Hematopoietic multipotent progenitor cell treated with erythropoietin and hydrocortisone succinate and interleukin-3 and kit ligand, for 15 days (in vitro differentiated cells): ENCODE results near the gene ZC3H7A.

Experiments used
- DNase-seq: peaks from one replicate; pipeline ENCODE4 v3.0.0-alpha.2; 2015; ENCODE audit warnings: low spot score

ZC3H7A gene

GRCh38 chr16:11768849-11769248, 28.2 kb downstream of the ZC3H7A start:
- no peak for DNase-seq

DNA sequence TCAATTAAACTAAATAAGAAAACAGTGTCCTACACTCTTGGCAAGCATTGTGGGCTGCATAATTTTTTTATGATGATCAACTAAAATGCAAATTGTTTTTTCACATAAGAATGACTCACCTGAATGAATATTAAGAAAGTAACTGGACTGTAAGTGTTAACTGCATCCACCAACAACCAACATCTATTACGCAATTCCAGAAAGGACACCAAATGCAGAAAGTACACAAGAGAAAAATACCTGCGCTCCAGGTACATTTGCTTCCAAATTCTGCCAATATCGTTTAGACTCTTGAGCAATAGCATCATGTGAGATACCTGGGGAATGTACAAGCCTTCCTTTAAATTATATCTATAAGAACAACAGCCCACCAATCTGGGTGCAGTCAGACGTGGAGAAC, 34.6 kb downstream of the ZC3H7A start:
- no peak for DNase-seq

DNA sequence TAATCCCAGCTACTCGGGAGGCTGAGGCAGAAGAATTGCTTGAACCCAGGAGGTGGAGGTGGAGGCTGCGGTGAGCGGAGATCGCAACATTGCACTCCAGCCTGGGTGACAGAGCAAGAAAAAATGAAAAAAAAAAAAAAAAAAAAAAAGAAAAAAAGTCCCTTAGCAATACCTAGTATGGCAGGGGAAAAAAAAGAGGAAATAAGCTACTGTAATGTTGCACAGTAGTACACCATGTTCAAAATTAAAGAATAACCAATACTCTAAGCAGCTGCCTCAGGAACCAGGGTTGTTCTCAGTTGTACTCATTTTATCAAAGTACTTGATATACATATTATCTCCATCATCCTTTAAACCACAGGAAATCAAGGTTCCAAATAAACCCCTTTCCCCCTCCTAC, 37.1 kb downstream of the ZC3H7A start:
- no peak for DNase-seq

GRCh38 chr16:11759163-11759834, 37.8 kb downstream of the ZC3H7A start:
- DNase-seq, result no peak

DNA sequence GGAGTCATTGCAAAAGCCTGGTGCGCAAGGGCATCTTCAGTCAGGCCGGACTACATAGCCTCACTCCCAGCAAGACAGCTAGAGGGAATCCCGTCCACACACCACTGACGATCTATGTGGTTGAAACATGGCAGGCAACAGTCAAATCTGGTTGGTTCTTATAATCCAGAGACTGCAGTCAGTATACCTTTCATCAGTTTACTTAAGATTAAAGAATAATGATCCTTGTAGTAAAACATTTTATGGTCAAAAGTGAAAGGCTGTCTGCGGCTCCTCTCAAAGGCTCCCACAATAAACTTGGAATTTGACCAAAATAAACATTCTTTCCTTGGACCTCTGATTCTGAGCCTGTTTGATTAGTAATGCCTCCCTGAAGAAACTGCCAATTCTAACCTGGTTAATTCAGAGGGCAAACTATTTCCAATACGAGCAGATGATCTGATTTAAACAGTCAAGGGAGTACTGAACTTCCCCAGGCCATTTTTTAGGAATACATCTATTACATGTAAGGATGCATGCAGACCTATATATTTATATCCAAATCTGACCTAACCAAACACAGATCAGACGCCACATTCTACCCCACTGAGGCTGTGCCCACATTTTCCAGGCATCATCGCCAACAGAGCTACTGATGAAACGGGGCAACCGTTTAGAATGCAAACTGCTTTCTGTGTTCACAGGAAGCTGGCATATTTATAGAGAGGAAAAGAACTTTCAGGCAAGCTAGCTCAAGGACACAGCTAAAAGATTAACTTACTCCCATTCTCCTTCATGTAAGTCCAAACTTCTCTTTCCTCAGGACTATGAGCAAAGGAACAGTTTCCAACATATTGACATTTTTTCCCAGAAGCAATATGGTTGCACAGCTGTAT, 39.1 kb downstream of the ZC3H7A start:
- no peak for DNase-seq

DNA sequence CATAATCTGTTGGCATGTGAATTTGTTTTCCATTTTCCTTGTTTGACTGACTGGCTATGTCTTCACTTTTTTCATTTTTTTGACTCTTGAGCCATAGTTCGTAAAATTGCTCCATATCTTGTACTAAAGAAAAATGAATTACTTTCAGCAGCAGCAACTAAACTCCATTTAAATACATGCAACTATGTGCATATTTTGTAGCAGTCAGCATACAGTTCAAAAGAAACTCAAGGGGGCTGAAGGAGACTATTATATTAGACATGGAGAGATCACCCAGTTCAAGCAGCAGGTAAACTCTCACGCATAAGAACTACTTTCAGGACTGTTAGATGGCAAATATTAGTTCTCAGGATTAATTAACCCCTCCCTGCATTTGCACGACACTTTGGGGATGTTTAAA, 40.8 kb downstream of the ZC3H7A start:
- no peak for DNase-seq

DNA sequence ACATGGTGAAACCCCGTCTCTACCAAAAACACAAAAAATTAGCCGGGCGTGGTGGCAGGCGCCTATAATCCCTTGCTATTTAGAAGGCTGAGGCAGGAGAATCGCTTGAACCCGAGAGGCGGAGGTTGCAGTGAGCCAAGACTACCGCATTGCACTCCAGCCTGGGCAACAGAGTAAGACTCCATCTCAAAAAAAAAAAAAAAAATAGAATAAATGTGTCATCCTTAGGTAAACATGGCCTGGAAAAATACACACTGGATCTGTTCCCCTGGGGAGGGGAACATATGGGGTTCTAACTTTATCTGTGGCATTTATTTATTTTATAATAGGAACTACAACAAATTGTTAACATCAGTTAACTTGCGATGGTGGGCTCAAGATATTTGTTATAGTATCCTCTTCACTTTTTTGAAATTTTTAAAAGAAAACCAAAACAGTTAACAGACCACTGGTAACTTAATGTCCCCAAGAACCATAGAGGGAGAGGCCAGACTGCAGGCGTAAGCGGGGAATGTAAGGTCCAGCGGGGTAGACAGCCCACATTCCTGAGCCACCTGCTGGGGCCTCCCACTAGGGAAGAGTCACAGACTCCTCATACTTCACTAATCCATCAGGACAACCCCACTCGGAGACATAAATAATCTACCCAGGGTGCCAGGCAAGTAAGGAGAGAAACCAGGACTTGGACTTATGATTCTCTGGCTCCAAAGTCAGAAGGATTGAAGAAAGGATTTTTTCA, 41.9 kb downstream of the ZC3H7A start:
- no peak for DNase-seq

GRCh38 chr16:11752856-11753255, 44.2 kb downstream of the ZC3H7A start:
- no peak for DNase-seq

GRCh38 chr16:11750056-11750455, 47.0 kb downstream of the ZC3H7A start:
- DNase-seq, result no peak

- DNase-seq, result no peak
Measured at GRCh38 chr16:11748404-11749254, 48.4 kb downstream of the ZC3H7A start.

DNA sequence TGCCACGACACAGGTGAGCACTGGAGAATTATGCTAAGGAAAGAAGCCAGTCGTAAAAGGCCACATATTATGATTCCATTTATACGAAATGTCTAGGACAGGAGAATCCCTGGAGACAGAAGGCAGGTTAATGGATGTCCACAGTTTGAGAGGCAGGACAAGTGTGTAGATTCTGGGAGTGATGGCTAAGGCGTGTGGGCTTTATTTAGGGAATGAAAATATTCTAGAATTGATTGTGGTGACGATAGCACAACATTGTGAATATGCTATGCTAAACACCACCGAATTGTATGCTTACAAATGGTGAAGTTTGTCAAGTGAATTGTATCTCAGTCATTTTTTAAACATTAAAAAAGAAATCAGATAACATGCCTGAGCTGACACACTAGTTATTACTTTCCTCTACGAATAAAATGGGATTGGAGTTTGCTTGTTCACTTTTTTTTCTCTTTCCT, 49.1 kb downstream of the ZC3H7A start:
- no peak for DNase-seq

DNA sequence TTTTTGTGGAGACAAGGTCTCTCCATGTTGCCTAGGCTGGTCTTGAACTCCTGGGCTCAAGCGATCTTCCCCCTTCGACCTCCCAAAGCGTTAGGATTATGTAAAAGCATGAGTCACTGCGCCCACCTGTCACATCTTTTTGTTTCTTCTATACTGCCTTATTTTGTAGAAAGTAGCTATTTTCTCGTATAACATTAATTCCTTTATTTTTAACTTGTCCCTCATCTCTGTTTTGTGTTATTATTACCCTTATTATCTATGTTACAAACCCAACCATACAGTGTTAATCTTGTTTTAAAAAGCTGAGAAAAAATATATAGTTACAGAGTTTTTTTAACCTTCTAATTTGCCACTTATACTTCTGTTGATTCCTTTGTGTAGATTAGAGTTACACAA, 53.0 kb downstream of the ZC3H7A start:
- DNase-seq, result no peak

DNA sequence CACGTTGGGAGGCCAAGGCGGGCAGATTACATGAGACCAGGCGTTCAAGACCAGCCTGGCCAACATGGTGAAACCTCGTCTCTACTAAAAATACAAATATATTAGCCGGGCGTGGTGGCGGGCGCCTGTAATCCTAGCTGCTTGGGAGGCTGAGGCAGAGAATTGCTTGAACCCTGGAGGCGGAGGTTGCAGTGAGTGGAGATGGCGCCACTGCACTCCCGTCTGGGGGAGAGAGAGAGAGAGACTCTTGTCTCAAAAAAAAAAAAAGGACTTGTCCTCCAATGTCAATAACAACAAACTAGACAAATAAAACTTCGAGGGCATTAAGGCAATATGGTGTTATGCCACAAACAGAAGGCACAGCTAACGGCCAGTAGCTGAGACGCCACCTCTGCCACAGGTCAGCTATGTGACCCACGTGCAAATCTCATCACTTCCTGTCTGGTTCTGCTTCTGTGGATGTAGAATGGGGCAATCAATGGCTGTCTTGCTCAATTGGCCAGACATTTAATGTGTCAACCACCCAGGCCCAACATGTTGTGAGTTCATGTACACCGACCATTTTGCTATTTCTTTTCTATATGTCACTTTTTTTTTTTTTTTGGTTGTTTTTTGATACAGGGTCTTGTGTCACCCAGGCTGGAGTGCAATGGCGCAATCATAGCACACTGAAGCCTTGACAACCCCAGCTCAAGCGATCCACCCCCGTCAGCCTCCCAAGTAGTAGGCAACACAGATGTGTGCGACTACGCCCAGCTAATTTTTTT, 53.6 kb downstream of the ZC3H7A start:
- no peak for DNase-seq

DNA sequence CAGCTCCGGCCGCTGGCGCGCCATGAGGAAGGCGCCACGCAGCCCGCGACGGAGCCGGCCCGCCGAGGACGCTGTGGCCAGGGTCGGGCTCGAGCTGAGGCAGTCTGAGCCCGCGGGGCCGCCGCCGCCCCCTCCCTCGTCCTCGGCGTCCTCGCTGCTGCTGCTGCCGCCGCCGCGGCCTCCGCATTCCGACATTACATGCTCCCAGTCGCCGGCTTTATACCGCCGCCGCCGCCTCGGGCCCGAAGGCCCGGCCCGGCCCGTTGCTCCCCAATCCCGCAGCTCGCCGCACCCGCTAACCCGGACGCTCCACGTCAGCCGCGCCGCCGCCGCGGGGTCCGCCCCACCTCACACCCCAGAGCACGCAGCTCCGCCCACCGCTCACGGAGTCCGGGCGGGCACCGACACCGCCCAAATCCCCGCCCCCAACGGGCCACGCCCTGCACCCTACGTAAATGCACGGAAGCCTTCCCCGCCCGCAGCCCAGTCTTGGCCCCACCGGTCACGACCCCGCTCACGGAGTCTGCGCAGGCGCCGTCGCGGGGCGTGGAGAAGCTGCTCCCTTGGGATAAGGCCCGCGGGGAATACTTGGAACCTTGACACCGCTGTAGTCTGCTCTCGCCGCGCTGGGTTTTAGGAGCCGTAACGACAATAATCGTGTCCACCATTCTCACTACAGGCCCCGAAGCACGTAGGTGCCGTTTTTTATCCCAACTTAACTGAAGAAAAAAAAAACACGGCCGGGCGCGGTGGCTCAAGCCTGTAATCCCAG, 54.3 kb downstream of the ZC3H7A start, which contains the start of gene TXNDC11:
Gene TXNDC11 (minus strand): TSS at position 322 of the 772 bp plus-strand sequence. CDS start 127 bp downstream, at position 195.
- DNase-seq, result peak; percentile 99

DNA sequence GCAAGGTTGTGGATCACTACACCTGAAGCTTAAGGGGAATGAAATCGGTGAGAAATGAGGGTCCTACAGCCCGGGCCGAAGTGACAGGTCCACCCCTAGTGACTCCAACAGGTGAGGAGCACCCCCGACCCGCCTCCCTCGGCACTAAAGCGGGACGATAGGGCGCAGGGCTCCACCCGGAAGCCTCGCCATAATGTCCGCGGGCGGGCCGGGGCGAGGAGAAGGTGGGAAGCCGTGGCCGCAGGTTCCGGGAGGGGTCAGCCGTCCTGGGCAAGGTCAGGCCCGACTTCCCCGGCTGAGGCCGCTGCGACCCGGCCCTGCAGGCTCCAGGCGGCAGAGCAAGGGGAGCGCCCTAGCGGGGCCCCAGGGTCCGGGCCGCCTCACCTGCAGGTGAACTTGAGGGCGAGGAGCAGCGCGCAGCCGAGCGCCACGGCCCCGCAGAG, 54.9 kb downstream of the ZC3H7A start:
- DNase-seq, result no peak

DNA sequence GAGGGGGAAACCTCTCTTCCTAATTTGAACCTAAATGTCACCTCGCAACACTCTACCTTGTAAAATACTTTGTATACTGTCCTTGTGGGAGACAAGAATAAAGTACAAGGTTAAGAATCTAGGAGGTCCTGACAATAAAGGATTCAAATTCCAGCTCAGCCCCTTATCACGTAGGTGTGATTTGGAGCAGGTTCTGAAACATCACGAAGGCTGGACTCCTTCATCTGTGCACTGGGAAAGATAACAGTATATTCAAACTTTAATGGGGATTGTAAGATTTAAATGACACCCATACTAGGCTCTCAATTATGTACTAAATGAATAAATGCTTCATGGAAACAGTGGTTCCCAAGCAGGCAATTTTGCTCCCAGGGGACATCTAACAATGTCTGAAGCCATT, 56.5 kb downstream of the ZC3H7A start:
- DNase-seq, result no peak

GRCh38 chr16:11738742-11739544, 58.1 kb downstream of the ZC3H7A start:
- no peak for DNase-seq

GRCh38 chr16:11737713-11738112, 59.3 kb downstream of the ZC3H7A start:
- DNase-seq, result no peak

- DNase-seq, result no peak
Measured at GRCh38 chr16:11736903-11737302, 60.2 kb downstream of the ZC3H7A start.
